Glomerular visceral epithelial cell (primary cell): ENCODE measurements around the gene FAM53B.

Experiments used
- DNase-seq: peaks from one replicate; pipeline ENCODE4 v3.0.0-alpha.2; 2016; ENCODE audit errors: extremely low spot score

The FAM53B gene

DNA sequence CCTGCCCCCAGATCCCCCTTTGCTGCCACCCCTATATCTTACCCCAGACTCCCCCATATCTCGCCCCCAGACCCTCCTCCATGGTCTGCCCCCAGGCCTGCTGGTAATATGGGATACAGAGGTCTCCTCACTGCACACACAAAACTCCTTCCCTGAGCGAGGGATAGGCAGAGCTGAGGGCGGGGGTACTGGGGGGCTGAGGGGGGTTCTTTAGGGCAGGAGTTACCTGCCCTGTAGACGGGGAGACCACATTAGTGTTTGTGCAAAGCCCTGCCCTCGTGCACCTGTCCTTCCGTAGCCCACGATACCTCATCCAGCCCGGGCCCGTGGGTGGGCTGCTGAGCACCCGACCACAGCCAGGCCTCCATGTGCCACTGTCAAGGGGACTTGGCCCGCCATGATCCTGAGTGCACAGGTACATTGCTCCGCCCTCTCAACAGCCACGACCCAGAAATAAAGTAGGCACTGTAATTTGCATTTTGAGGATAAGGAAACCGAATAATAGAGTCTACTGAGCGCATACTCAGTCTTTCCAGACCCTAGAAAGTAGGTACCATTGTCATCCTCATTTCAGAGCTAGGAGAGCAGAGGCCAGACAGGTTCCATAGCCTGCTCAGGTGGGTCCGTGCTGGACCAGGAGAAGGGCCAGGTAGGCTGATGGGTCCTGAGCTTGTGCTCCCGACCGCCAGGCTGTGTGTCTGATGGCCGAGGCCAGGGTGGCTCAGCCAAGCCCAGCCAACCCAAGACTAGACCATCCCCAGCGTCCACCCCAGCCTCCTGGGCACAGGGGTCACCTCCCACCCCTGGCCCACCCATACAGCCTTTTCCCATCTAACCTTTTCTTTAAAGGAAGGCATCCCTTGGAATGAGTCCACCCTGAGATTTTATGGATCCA, 167.4 kb downstream of the FAM53B start:
- DNase-seq = no peak

DNA sequence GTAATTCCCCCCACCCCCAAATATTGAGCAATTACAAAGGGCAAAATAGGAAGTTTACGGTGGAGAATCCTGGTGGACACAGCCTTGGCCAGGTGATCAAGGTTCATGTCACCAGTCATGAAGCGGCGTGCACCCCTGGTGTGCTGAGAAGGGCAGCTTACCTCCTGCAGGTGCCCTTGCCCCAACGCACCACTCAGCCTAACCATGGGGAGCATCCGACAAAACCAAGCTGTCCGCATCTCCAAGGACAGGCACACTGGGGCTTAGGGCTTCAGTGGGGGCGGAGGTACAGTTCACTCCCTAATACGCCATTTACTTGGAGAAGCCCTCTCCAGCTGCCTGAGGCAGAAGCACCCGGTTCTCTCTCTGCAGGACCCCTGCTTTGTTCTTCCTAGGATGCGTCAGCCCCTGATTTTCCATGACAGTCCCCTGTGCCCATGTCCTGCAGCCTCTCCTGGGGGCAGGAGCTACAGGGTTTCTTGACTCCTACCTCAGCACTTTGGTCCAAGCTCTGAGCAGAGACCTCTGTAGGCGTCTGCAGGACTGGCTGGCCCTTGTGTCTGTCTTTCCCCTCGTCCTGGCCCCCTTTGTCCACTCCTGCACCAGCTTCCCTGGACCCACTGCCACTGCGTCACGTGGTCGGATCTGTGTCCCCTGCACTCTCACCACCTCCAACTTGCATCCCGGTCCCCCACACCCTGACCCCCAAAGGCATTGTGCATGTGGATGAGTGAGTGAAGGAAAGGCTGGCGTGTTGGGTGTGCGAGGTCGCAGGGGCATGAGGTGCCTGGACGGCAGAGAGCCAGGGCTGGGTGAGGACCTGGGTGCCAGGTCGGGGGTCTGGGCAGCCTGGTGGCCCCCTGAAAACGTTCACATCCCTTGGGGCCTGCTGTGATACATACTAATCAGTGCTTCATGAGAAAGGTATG, 168.8 kb downstream of the FAM53B start:
- DNase-seq = no peak

DNA sequence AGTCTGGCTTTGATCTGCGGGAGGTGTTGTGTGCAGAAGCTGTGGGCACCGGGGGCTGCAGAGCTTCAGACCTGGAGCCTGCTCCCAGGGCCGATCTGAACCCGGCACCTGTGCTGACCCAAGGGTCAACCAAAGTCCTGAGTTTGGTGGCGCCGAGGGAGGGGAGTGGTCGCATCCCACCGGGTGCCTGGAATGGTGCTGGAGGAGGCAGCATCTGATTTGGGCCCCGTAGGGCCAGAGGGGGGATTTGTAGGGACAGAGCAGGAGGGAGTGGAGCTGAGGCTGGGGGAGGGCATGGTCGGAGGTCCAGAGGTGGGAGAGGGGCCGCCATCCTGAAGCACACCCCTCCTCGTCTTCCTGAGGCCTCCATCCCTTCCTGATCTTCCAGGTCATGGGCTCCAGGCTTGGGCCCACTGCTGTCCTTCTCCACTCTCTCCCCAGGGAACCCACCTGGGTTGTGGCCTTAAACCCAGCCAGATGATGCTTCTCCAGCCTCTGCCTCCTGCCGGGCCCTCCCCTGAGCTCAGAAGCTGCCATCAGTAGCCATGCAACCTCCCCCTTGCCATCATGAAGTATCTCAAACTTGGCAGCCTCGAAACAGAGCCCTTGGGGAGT, 169.6 kb downstream of the FAM53B start:
- DNase-seq = no peak

DNA sequence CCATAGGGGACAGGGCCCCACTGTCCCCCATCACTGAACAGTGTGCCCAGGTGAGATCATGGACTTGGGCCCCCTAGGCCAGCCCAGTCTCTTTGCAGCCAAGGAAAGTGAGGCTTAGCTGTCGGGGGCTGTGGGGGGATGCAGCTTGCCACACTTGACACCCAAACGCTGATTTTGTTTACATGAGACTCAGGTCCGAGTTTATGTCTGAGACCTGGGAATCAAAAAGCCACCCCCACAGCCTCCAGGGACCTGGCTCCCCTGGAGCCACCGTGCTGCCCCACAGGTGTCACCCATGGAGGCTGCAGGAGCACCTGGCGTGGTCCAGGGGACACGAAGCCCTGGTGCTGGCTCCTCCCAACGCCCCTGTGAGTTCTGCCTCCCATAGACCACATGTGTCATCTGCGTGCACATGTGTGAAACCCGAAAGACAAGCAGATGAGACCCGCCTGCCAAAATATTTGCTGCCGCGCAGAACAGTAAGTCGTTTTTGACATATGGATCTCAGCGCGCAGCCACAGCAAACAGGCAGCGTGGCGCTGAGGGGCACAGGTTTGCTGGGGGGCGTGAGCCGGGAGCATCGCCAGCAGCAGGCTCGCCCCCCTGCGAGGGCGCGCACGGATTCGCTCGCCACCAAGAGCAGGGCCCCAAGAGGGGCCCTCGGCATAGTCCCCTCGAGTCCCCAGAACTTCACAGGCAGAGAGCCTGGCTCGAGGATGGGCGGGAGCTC, 170.3 kb downstream of the FAM53B start:
- no peak for DNase-seq

GRCh38 chr10:124572751-124573150, 171.4 kb downstream of the FAM53B start:
- DNase-seq = no peak

GRCh38 chr10:124570646-124571045, 173.5 kb downstream of the FAM53B start:
- DNase-seq = no peak

DNA sequence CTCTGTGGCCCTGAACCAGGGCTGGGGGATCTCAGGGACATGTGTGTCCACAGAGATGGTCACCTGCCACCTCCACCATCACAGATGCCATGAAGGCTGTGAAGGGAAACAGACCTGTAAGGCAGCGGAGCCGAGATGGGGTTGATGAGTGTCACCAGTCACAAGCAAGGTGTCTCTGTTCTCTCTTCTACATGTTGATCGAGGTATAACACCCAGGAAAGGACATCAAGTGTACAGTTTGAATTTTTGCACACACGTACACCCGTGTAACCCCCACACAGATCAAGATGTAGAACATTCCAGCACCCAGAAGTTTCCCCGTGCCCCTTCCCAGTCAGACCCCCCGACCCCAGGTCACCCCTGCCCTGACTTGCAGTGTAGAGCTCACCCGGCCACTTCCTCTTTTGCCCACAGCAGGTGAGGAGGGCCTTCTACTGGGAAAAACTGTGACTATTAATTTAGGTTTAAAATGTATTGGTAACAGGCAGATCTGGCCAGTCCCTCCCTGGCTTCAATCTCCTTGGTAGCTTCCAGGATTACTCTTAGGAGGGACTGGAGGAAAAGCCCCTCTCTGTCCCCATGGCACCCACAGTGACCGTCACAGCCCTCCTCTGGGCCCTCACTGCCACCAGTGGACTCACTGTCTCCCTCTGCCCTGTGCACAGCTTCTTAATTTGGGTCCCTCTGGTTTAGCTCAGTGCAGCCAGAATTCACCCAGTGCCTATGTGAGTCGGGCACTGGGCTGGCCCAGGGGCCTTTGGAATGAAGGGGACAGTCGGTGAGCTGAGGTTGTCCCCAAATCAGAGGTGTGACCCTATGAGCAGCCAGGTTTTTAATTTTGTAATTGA, 174.3 kb downstream of the FAM53B start:
- no peak for DNase-seq
